A204.1 (cell line): ENCODE data around the gene SLC1A1.
"Not testable (repeated sequence)": the region's sequence is repeated elsewhere in the genome, so short reads cannot be mapped to it uniquely, and the experiment has no call there.

ENCODE experiments used
- FAIRE-seq: peaks from 2 replicates; lab custom pipeline; 2012; peaks lifted over from hg19 to GRCh38; lab: Jason Lieb, UNC

SLC1A1 gene

GRCh38 chr9:4506490-4506889 lies 16.2 kb downstream of the SLC1A1 start:
- no peak for FAIRE-seq

DNA sequence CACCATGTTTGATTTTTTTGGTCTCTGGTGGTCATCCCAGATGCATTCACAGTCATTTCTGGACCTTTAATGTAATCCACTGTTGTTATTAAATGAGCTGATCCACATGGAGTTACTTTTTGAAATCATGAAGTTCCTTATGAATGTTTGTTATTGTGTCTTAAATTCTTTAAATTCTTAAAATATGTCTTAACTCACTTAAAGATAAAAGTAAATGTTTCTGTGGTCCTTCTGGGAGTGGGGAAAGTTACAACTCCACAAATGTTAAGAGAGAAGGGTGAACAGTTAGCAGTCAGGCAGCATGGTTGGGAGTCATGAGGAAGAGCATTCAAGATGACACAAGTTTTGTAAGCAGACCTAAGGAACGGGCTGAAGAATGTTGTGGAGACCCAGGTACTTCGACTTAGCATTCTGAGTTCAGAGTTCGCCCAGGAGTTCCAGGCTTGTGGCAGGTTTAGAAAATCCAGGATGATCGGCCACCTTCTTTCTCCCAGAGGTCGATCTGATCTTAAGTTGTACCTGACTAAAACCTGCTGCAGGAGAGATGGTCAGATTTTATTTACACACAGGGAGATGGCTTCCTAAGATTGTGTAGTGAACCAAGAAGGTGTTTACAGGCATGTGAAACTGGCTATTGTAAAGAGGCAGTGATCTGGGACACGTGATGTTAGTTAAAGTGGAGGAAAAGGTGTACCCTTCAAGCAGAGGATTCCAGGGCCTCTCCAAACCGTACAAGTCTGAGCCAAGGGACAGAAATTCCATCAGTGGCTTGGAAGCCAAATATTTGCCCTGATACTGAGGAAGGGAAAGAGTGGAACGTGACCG lies 17.2 kb downstream of the SLC1A1 start:
- FAIRE-seq: no peak

DNA sequence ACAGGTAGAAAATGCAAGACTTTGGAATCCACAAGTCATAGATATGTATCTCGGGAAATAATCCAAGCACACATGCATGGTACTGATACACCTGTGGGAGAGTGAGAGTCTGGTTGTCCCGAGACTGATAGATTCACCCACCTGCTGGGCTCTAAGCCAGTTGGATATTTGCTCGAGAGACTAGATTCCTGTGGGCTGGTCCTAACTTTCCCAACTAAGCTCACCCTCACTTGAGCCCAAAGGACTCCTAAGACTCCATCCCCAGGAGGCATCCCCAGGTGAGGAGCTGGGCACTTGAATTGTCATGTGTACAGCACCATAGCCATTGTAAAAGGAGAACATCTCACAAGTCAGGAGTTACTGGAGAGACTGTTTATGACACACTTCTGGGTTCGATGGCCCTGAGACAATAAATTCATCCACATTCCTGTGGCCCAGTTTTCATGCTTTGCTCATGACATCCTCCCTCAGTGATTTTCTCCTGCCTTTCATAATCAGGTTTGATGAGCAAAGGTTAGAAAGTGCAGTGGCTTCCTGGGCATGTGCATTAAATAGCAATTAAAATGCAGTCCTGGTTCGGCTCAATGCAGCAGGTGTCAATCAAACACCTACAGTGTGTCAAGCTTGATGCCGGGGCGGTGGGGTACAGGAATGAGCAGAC lies 18.1 kb downstream of the SLC1A1 start:
- FAIRE-seq: no peak

- no peak for FAIRE-seq
Observed at GRCh38 chr9:4508907-4509589, 18.8 kb downstream of the SLC1A1 start.

- no peak for FAIRE-seq
Observed at GRCh38 chr9:4509590-4509984, 19.3 kb downstream of the SLC1A1 start.

- FAIRE-seq: no peak
Observed at GRCh38 chr9:4510546-4511322, 20.5 kb downstream of the SLC1A1 start.

- no peak for FAIRE-seq
Observed at GRCh38 chr9:4514252-4515128, 24.2 kb downstream of the SLC1A1 start.

- FAIRE-seq: no peak
Observed at GRCh38 chr9:4515958-4516375, 25.7 kb downstream of the SLC1A1 start.

DNA sequence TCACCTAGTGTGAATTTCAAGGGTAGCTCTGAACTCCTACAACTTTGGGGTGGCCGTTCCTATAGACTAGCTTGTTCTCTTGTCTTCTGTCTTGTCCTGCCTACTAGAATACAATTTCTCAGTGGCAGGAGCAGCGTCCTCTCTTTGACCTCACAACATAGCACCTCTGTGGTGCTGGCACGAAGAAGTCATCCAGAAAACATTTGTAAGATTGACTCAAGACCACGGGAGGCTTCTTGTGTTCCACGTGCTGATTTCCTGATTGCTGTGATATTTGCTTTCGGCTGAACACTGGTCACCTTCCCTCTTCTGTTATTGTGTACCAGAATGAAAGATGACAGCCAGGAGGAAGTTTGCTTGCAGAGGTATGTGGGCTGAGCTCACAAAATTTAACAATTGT lies 27.0 kb downstream of the SLC1A1 start:
- FAIRE-seq: no peak

GRCh38 chr9:4519604-4520003 lies 29.3 kb downstream of the SLC1A1 start:
- no peak for FAIRE-seq

- no peak for FAIRE-seq
Observed at GRCh38 chr9:4520055-4520454, 29.8 kb downstream of the SLC1A1 start.

GRCh38 chr9:4530375-4530774 lies 40.1 kb downstream of the SLC1A1 start:
- FAIRE-seq: no peak

DNA sequence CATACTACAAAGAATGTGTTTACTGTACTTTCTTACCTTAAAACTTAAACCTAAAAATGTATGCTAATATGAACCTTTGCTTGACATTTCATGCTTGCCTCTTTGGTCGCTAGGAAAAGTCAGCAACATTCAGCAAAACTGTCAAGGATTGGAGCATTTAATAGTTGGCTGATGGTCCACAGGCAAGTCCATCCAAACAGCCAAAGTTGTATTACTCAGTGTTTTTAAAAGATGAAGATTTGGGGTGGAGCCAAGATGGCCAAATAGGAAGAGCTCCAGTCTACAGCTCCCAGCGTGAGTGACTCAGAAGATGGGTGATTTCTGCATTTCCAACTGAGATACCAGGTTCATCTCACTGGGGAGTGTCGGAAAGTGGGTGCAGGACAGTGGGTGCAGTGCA lies 40.6 kb downstream of the SLC1A1 start:
- FAIRE-seq: not testable (repeated sequence)

GRCh38 chr9:4531355-4531754 lies 41.1 kb downstream of the SLC1A1 start:
- FAIRE-seq: not testable (repeated sequence)

DNA sequence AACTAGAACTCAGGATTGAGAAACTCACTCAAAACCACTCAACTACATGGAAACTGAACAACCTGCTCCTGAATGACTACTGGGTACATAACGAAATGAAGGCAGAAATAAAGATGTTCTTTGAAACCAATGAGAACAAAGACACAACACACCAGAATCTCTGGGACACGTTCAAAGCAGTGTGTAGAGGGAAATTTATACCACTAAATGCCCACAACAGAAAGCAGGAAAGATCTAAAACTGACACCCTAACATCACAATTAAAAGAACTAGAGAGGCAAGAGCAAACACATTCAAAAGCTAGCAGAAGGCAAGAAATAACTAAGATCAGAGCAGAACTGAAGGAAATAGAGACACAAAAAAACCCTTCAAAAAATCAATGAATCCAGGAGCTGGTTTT lies 43.6 kb downstream of the SLC1A1 start:
- FAIRE-seq: not testable (repeated sequence)

GRCh38 chr9:4536196-4536595 lies 45.9 kb downstream of the SLC1A1 start:
- not testable (repeated sequence) for FAIRE-seq

DNA sequence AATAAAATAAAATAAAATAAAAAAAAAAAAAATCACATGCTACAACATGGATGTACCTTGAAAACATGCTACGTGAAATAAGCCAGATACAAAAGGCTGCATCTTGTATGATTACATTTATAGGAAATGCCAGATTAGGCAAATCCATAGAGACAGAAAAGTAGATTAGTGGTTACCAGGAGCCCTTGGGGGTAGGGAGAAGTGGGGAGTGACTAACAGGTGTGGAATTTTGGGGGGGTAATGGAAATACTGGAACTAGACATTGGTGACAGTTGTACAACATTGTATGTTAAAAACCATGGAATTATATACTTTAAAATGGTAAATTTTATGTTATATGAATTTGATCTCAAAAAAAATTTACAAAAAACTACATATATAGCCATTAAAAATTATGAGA lies 47.3 kb downstream of the SLC1A1 start:
- peak; percentile 78 for FAIRE-seq

GRCh38 chr9:4538107-4538506 lies 47.8 kb downstream of the SLC1A1 start:
- FAIRE-seq: no peak

DNA sequence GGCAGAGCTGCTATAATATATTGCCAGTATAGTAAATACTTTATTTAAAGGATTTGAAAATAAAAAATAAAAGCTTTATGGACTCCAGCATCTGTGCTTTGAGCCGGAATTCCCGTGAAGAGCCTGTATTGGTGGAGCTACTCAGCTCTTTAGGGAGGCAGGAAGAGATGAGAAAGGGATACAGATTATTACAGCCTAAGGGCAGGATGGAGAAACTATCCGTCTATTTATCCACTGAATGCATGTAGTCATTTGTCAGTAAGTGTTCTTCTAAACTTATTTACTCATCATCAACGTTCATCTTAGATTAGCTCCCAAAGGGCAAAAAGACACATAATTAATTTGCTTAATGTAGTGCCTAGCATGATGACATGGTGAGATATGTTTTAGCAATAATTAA lies 48.4 kb downstream of the SLC1A1 start:
- FAIRE-seq: no peak

GRCh38 chr9:4540425-4540824 lies 50.2 kb downstream of the SLC1A1 start:
- FAIRE-seq: no peak

DNA sequence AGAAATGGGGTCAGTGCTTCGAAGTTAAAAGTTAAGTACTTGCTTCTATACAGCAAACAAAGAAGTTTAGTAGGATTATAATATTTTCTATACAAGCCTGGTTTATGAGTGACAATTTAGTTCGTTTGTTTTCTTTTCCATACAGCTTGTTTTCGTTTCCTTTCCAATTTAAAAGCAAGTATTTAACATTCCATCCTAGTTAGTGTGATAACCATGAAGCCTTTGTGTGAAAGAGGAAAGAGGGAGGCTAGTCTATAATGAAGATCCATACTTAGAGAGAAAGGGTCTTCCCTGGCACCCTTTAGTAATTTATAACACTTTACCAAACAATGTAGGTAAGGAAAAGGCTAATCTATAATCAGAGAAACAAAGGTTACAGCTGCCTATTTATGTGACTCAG lies 51.0 kb downstream of the SLC1A1 start:
- FAIRE-seq: no peak
